MCF 10A (cell line): Measurements from ENCODE around the gene COMMD1. TPM values are rescaled to one million over a fixed set of nuclear protein-coding genes. Genes with fewer than 3 reads are reported as not detected.
"Not testable (repeated sequence)": the region's sequence is repeated elsewhere in the genome, so short reads cannot be mapped to it uniquely, and the experiment has no call there.

Experiments
- BruUV-seq: library from RNA; stranded (reverse); fragments of 400-500 nt; replicated peaks from 2 replicates; lab custom pipeline; 2021; lab: Mats Ljungman, UMichigan
- CTCF ChIA-PET: fragments of 300-600 bp; sonication (Branson Sonifier 250); formaldehyde crosslinking; extraction: SDS; loops from one replicate; lab custom pipeline; 2021; ENCODE audit warnings: antibody characterized with exemption, inconsistent platforms; lab: Yijun Ruan, JAX
- POLR2A ChIA-PET: fragments of 300-600, 350-650 bp; sonication (Branson Sonifier 250); formaldehyde crosslinking; extraction: SDS; loops from one replicate; lab custom pipeline; 2020; ENCODE audit warnings: antibody characterized with exemption, inconsistent platforms; lab: Yijun Ruan, JAX
- DNase-seq: peaks from one replicate; pipeline ENCODE4 v3.0.0-alpha.2; 2018; ENCODE audit not compliant: unreplicated experiment
- H3K27ac Mint-ChIP-seq: one replicate; pipeline ENCODE4 v1.8.0; 2022; ENCODE audit warnings: mild to moderate bottlenecking, low read depth, mixed read lengths; ENCODE audit not compliant: unreplicated experiment
- H3K27me3 Mint-ChIP-seq: one replicate; pipeline ENCODE4 v1.8.0; 2022; ENCODE audit warnings: mixed read lengths; ENCODE audit not compliant: insufficient read depth, unreplicated experiment
- H3K36me3 Mint-ChIP-seq: one replicate; pipeline ENCODE4 v1.8.0; 2022; ENCODE audit warnings: mild to moderate bottlenecking, moderate library complexity, mixed read lengths; ENCODE audit not compliant: insufficient read depth, unreplicated experiment
- H3K4me1 Mint-ChIP-seq: one replicate; pipeline ENCODE4 v1.8.0; 2022; ENCODE audit warnings: mixed read lengths; ENCODE audit not compliant: insufficient read depth, unreplicated experiment
- H3K4me3 Mint-ChIP-seq: one replicate; pipeline ENCODE4 v1.8.0; 2022; ENCODE audit warnings: mild to moderate bottlenecking, moderate library complexity, mixed read lengths; ENCODE audit not compliant: unreplicated experiment
- H3K9me3 Mint-ChIP-seq: one replicate; pipeline ENCODE4 v1.8.0; 2022; ENCODE audit warnings: mixed read lengths; ENCODE audit not compliant: unreplicated experiment
- CTCF ChIP-seq: fragments of 200-600 bp; IDR thresholded peaks from one replicate; pipeline ENCODE4 v1.8.0; 2022; ENCODE audit warnings: antibody characterized with exemption, mild to moderate bottlenecking; ENCODE audit not compliant: unreplicated experiment
- intact Hi-C: fragments of 100-400 bp; cut with micrococcal nuclease; formaldehyde crosslinking; loops from 2 replicates; pipeline ENCODE4 v1.14.1; 2022
- total RNA-seq: library from RNA; stranded (reverse); gene quantifications from 2 replicates; pipeline ENCODE4 v1.2.3, GENCODE V29; 2022

The COMMD1 gene
- total RNA-seq, 1 experiment from 2014 or later: 33.8 TPM

GRCh38 chr2:62001431-62001830 is 96.0 kb downstream of the COMMD1 start:
- Mint-ChIP-seq H3K9me3 (no peaks in the 10 kb centered on the region), H3K4me3 (no peak overlapping the region), H3K27me3 (no peaks in the 10 kb centered on the region), H3K27ac (no peak overlapping the region), H3K36me3 (peaks cover 10% of the 10 kb centered on the region), H3K4me1 (no peaks in the 10 kb centered on the region)
- intact Hi-C loops: no loop called here
- DNase-seq: no peak
- TF ChIP-seq CTCF: no peak
- POLR2A ChIA-PET: interaction anchor here (0.6 kb wide), 1 partner anchor 112 kb away, joined by 3 read pairs; no protein-coding TSS in a partner anchor
- BruUV-seq: no TSS peak
- CTCF ChIA-PET: interaction anchor here (0.6 kb wide), 1 partner anchor 401 kb away, joined by 3 read pairs; no protein-coding TSS in a partner anchor

GRCh38 chr2:62004428-62004827 is 99.0 kb downstream of the COMMD1 start:
- H3K4me3 Mint-ChIP-seq, POLR2A ChIA-PET, H3K9me3 Mint-ChIP-seq, DNase-seq, H3K27ac Mint-ChIP-seq, H3K27me3 Mint-ChIP-seq, BruUV-seq, H3K4me1 Mint-ChIP-seq, intact Hi-C loops: not testable (repeated sequence)
- CTCF ChIA-PET: interaction anchor here (0.6 to 1.0 kb wide), 2 partner anchors 10 to 295 kb away, joined by 3 to 5 read pairs; no protein-coding TSS in a partner anchor
- peaks cover 10% of the 10 kb centered on the region for H3K36me3 Mint-ChIP-seq

- POLR2A ChIA-PET: no interaction called here
- BruUV-seq: no TSS peak
- CTCF ChIA-PET: interaction anchor here (1.1 to 1.4 kb wide), 3 partner anchors 8 to 14 kb away, joined by 4 to 5 read pairs (median 4); no protein-coding TSS in a partner anchor
These were observed 102.1 kb downstream of the COMMD1 start for GRCh38 chr2:62007555-62007954.

GRCh38 chr2:62010632-62011256 is 105.3 kb downstream of the COMMD1 start:
- H3K4me1 Mint-ChIP-seq: no peaks in the 10 kb centered on the region
- CTCF ChIA-PET: no interaction called here
- H3K4me3 Mint-ChIP-seq: no peak overlapping the region
- no peak for TF ChIP-seq CTCF
- BruUV-seq: no TSS peak
- no peaks in the 10 kb centered on the region for H3K27me3 Mint-ChIP-seq
- DNase-seq: no peak
- H3K27ac Mint-ChIP-seq: no peak overlapping the region
- intact Hi-C loops: loop anchor here (10.0 kb wide), 1 partner anchor 304 kb away; no protein-coding TSS in a partner anchor
- POLR2A ChIA-PET: no interaction called here
- peaks cover 6% of the 10 kb centered on the region for H3K36me3 Mint-ChIP-seq
- H3K9me3 Mint-ChIP-seq: no peaks in the 10 kb centered on the region

More at GRCh38 chr2:62007555-62007954, 102.1 kb downstream of the COMMD1 start:
- H3K4me1 Mint-ChIP-seq: no peaks in the 10 kb centered on the region
- intact Hi-C loops: no loop called here
- no peak for TF ChIP-seq CTCF
- H3K27ac Mint-ChIP-seq: no peak overlapping the region
- H3K9me3 Mint-ChIP-seq: no peaks in the 10 kb centered on the region
- no peak for DNase-seq
- peaks cover 5% of the 10 kb centered on the region for H3K36me3 Mint-ChIP-seq
- H3K4me3 Mint-ChIP-seq: no peak overlapping the region
- H3K27me3 Mint-ChIP-seq: no peaks in the 10 kb centered on the region
